GM12801 (cell line): ENCODE data around the gene PEX13.

Source experiments
- CTCF ChIP-seq: IDR thresholded peaks from one replicate; pipeline ENCODE4 v1.5.1; 2011; ENCODE audit warnings: control low read depth; ENCODE audit not compliant: insufficient read length; ENCODE audit errors: extremely low read depth

PEX13 gene

GRCh38 chr2:61014763-61015162, 2.8 kb upstream of the PEX13 start:
- no peak for TF ChIP-seq CTCF

GRCh38 chr2:61015976-61016375, 1.5 kb upstream of the PEX13 start:
- no peak for TF ChIP-seq CTCF

GRCh38 chr2:61016392-61017002, 1.0 kb upstream of the PEX13 start:
- TF ChIP-seq CTCF = no peak

DNA sequence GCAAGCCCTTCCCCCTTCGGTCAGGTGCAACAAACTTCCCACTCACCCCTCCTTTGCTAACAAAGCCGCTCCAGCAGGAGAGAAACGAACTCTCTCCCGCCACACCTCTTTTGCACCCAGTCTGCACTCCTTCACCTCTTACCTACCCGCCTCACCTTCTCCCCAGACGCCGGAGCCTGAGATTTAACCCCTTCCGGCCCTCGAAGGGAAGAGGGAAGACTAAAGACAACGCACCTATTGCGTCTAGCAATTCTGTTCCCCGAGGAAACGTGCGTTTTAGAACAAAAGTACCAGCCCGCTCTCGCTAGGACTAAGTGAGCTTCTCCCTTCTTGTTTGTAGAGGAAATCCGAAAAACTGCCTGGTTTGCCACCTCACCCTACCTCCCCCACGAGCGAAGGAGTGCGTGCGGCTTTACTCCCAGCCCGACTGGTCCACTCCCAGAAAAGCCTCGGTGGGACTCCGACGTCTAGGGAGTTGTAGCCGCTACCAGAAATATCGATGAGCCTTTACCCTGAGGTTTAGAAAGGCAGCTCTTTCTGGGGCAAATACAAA, 441 bp upstream of the PEX13 start:
- no peak for TF ChIP-seq CTCF

DNA sequence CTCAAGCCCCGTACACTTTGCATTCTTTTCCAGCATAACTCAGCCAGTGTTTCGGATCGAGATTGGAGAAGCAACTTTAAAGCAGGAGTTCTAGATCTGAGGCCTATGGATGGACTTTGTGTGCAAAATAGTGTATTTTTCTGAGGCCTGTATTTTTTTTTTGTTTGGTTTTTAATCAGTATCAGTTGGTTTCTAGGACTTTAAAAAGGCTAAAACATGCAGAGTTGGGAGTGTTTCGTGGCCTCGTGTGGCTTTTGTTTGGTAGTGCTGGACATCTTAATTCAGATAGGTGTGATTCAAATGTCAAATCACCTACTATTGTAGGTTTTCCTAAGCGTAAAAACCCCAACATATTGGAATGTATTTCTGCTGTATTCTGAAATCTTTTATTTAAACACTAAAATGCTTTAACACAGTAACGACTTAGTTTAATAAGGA, 817 bp downstream of the PEX13 start:
- TF ChIP-seq CTCF = no peak

GRCh38 chr2:61018798-61019197, 1.3 kb downstream of the PEX13 start:
- TF ChIP-seq CTCF = no peak

DNA sequence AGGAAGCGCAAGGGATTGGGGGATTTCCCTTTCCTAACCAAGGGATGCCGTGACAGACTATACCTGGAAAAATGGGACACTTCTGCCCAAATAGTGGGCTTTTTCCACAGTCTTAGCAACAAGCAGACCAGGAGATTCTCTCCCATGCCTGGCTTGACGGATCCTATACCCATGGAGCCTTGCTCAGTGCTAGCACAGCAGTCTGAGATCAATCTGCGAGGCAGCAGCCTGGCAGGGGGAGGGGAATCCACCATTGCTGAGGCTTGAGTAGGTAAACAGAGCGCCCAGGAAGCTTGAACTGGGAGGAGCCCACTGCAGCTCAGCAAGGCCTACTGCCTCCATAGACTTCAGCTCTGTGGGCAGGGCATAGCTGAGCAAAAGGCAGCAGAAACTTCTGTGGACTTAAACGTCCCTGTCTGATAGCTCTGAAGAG, 3.7 kb downstream of the PEX13 start:
- TF ChIP-seq CTCF = no peak

- TF ChIP-seq CTCF = no peak
Measured at GRCh38 chr2:61023670-61024069, 6.2 kb downstream of the PEX13 start.
